GM21381 (cell line): ENCODE data around the gene KRT38.
"Not testable (repeated sequence)": the region's sequence is repeated elsewhere in the genome, so short reads cannot be mapped to it uniquely, and the experiment has no call there.

Experiments used
- ATAC-seq: cut with Tn5 transposase; IDR thresholded peaks from one replicate; pipeline ENCODE4 v1.9.1; 2021; ENCODE audit warnings: mild to moderate bottlenecking, moderate library complexity; ENCODE audit not compliant: unreplicated experiment

KRT38 gene

DNA sequence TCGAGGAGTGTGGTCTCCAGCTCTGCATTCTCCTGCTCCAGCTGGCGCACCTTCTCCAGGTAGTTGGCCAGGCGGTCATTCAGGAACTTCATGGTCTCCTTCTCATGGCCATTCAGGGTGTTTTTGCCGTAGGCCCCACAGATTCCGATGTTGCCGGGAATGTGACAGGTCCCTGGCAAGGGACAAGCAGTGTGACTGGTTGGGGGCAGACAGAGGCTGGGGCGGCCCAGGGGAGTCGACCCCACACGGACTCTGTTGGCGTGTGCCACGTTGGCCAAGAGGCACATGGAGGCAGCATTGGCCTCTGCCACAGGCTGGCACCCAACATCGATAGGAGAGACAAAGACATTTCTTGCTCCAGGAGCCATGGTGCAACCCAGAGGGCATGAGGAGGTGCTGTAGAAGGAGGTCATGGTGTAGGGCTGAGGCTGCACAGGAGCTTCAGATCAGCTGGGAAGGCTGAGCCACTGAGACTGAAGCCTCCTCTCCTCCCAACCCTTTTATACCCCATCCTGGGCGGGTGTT, 16.6 kb downstream of the KRT38 start, which contains the start of gene KRT37:
TSS of gene KRT37 (minus strand) at position 475 of the 525 bp plus-strand sequence. CDS start at position 413, 62 bp downstream.
- no peak for ATAC-seq

DNA sequence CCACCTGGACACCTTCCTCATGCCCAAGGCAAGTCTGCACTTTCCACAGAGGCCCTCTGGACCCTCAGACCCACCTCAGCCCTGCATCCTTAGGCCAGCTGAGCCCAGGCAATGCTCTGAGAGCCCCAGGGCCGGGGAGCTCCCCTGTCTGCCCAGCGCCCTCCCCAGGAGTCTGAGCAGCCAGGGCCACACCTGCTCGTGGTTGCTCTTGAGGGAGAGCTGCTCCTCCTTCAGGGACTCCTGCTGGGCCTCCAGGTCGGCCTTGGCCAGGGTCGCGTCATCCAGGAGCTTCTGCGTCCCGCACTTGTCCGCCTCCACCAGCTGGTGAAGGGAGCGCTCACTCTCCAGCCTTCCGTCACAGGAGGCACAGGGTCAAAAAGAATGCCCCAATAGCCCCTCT, 18.2 kb downstream of the KRT38 start:
- ATAC-seq, result not testable (repeated sequence)

- ATAC-seq, result no peak
Observed at GRCh38 chr17:41421617-41422016, 19.2 kb downstream of the KRT38 start.

DNA sequence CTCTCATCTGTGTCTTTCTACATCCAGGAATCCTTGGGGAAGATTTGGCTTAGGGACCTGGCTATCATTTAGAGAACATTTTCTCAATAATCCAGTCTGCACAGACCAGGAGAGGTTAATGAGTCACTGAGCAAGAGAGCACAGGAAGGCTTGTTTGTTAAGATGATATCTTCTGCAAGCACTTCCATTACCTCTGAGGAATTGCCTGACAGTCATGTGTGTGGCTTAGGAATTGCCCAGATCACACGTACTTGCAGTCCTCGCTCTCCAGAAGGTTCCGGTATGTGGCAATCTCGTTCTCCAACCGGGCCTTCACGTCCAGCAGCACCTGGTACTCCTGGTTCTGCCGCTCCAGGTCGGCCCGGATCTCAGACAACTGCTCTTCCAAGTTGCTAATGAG, 19.7 kb downstream of the KRT38 start:
- no peak for ATAC-seq

DNA sequence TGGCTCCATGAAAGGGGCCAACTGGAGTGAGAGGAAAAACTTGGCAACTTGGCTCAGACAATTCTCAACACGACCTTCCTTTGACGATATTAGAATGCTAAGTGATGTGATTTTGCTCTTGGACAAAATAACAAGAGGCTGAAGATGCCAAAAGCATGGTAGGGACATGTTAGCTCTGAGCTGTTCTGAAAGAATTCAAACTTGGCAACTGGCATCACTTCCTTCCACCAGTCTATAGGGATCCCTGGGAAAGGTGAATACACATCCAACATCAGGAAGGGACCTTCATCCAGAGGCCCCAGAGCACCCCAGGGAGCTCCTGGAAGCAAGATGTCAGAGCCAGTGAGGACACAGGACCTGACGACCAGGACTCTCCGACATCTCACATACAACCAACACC, 20.6 kb downstream of the KRT38 start:
- no peak for ATAC-seq

DNA sequence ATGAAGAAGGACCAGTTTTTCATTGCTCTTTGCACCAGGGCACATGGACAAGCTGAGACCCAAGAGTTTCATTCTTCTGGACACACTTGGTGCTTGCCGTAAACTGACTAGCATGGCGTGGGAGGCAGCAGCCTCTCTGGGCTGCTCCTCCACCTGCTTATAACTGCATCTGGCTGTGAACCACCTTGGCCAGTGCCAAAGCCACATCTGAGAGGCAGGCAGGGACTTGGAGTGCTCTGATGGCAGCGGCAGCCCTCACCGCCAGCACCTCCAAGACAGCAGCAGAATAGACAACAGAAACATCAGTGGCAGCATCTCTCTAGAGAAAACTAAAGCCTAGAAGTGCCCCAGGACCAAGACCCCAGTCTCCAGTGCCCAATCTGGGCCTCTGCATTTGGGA, 21.1 kb downstream of the KRT38 start:
- no peak for ATAC-seq

DNA sequence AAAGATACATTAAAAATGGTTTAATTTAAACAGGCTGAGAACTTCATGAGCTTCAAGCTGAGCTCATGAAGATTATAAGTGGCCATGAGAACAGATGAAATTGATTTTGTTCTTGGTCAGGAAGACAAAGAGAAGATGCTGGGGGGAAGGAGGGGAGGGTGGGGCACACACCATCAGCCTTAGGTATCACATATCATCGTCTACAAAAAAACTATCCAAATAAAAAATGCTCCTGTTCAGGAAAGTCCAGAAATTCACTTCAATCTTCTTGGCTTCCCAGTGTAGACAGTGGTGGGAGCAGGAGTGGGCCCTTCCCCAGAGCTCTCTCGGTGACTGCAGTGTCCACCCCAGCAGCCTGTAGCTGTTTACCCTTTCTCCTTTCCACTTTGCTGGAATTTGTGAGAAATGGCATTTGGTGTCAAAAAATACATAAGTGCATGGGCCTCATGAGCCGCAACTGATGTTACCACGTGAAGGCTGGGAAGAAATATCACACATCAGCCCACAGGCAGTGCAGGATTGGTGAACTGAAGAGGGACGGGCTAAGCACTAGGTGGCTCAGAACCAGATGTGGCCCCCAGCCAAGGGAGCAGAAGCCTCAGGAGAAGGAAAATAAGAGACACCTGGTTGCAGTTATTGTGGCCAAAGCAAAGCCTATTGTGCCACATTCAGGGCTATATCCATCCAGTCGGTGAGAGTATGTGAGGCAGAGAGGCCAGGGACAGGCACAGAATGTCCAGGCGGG, 22.5 kb downstream of the KRT38 start:
- ATAC-seq, result no peak

- ATAC-seq, result no peak
Observed at GRCh38 chr17:41417576-41418015, 23.2 kb downstream of the KRT38 start.

- ATAC-seq, result no peak
Observed at GRCh38 chr17:41417127-41417526, 23.7 kb downstream of the KRT38 start.

GRCh38 chr17:41416479-41416878, 24.3 kb downstream of the KRT38 start:
- no peak for ATAC-seq

DNA sequence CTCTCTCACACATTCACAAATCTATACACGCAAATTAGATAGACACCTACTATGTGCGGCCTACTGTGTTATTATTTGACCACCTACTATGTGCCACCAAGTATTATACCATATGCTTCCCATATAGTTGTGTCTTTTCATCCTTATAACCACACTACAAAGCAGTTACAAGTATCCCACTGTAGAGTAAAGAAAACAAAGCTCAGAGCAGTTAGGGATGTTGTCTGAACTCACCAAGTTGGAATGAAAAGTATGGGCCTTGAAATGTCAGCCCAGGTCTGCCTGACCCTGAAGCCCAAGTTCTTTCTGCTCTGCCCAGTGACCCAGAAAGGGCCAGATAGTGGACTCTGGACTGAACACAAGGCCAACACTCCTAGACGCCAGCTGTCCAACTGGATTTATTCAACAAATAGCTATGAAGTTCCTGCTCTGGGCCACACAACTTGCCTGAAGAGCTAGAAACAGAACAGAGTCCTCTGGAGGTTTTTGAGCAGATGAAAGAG, 24.9 kb downstream of the KRT38 start:
- ATAC-seq, result no peak

GRCh38 chr17:41415411-41415810, 25.4 kb downstream of the KRT38 start:
- no peak for ATAC-seq

- ATAC-seq, result no peak
Observed at GRCh38 chr17:41413982-41414381, 26.8 kb downstream of the KRT38 start.

GRCh38 chr17:41413353-41413957, 27.3 kb downstream of the KRT38 start:
- no peak for ATAC-seq

DNA sequence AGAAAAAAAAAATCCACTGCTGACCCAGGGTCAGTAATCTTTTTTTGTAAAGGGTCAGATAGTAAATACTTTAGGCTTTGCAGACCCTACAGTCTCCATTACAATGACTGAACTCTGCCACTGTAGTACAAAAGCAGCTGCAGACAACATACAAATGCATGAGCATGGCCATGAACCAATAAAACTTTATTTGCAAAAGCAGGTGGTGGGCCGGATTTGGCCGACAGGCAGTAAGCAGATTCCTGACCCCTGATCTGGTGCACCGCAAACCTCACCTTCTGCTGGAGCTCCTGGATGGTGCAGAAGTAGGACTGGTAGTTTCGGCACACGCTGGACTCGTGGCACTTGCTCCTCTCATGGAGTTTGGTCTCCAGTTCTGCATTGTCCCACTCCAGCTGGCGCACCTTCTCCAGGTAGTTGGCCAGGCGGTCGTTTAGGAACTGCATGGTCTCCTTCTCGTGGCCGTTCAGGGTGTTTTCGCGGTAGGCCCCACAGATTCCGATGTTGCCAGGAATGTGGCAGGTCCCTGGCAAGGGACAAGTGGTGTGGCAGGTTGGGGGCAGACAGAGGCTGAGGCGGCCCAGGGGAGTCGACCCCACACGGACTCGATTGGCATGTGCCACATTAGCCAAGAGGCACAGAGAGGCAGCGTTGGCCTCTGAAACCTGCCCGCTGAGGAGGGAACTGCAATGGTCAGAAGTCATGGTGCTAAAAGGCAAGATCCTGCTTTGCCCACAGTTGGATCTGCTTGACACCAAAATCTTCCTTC, 29.5 kb downstream of the KRT38 start:
- ATAC-seq, result no peak

- ATAC-seq, result no peak
Observed at GRCh38 chr17:41407226-41407625, 33.6 kb downstream of the KRT38 start.

DNA sequence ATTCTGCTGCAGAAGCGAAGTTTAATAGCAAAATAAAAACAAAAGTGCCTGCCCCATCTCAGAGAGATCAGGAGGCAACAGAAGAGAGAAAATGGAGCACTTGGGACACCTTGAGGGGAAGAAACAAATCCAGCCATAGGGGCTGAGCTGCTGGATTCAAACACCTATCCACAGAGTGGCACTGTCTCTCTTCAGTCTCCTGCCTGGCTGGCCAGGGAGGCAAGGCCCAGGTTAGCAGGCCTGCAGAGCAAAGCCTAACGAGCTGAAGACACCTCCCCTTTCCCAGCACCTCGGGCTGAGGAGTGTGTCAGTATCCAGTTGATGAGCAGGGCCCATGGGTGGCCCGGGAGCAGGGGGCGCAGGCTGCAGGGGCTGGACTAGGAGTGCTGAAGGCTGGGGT, 34.6 kb downstream of the KRT38 start:
- no peak for ATAC-seq

DNA sequence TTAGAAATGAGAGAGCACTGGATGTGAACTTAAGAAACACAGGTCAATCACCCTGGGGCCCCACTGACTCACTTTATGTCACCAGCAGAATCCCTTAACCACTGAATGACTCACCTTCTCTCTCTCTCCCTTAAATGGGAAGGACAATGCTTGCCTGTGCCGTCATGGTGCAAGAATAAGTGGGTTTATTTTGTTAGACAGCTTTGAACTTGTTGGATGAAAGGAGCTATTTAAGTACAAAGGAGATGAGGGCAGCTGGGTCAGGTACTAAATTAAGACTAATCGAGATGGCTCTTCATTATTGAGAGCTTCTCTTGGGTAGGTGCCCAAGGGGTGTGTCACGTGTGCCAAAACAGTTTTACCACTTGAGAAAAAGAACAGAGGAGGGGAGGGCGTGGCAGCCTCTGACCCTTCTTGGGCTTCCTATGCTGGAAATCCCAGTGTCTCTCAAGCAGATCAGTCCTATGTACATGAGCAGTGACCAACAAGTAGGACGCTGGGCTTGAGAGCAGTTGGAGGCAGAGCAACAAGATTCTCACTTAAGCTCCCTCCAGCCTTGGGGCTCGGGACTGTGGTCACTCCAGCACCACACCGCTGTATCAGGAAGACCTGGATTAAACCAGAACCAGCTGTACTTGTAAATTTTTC, 36.6 kb downstream of the KRT38 start:
- no peak for ATAC-seq

DNA sequence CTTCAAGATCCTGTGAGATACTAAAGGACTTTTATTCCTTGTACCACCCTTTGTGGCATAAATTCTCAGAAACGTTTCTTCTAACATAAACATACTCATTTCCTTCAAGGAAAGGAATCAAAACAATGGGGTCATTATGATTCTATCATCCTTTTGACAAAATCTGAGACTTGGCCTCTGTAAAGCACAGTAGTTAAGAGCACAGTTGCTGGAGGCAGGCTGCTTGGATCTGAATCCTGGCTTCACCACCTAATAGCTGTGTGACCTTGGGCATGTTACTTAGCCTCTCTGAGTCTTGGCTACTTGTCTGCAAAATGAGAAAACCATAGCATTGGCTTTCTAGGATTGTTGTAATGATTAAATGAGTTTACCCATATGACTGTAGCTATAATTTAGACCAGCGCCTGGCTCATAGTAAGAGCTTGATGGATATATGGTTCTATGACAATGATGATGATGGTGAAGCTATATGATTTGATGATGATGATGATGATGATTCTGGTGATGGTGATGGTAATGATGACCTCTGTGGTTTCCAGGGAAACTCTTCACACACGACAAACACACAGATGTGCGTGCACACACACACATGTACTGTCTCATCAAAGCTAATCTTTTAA, 37.3 kb downstream of the KRT38 start:
- no peak for ATAC-seq

GRCh38 chr17:41402161-41402560, 38.6 kb downstream of the KRT38 start:
- no peak for ATAC-seq
